HUES64 (cell line): ENCODE data around the gene MMP23B.
"Not testable (repeated sequence)": the region's sequence is repeated elsewhere in the genome, so short reads cannot be mapped to it uniquely, and the experiment has no call there.

Experiments
- H3K27ac ChIP-seq: 2 replicates; pipeline ENCODE4 v1.7.0; 2013; ENCODE audit warnings: low read depth, low read length, inconsistent platforms
- H3K27me3 ChIP-seq: 2 replicates; pipeline ENCODE4 v1.6.1; 2013; ENCODE audit warnings: mild to moderate bottlenecking, low read length; ENCODE audit not compliant: insufficient read depth
- H3K36me3 ChIP-seq: 2 replicates; pipeline ENCODE4 v1.6.1; 2013; ENCODE audit warnings: mild to moderate bottlenecking, low read length; ENCODE audit not compliant: insufficient read depth
- H3K4me1 ChIP-seq: 2 replicates; pipeline ENCODE4 v1.6.1; 2013; ENCODE audit warnings: mild to moderate bottlenecking, low read length, moderate library complexity; ENCODE audit not compliant: insufficient read depth
- H3K4me3 ChIP-seq: 2 replicates; pipeline ENCODE4 v1.5.1; 2013; ENCODE audit warnings: mild to moderate bottlenecking, low read length, moderate library complexity
- H3K9ac ChIP-seq: 2 replicates; pipeline ENCODE4 v1.6.1; 2013; ENCODE audit warnings: mild to moderate bottlenecking, low read depth, low read length
- H3K9me3 ChIP-seq: 2 replicates; pipeline ENCODE4 v1.6.1; 2013; ENCODE audit warnings: low read depth, low read length; ENCODE audit not compliant: insufficient read depth
- WGBS: fragments of 150-250, 120-280 bp; methylation state at CpG from one replicate; pipeline ENCODE4 v1.1.7; 2013; ENCODE audit warnings: missing lambda C conversion rate; 5-methylcytosine and 5-hydroxymethylcytosine counted together

The MMP23B gene

GRCh38 chr1:1664318-1664717 is 32.3 kb downstream of the MMP23B start:
- not testable (repeated sequence) for H3K27ac ChIP-seq, H3K4me3 ChIP-seq, H3K4me1 ChIP-seq, H3K9me3 ChIP-seq, H3K27me3 ChIP-seq, H3K9ac ChIP-seq
- WGBS: 71% methylated on average over 4 of the region's 11 CpGs
- peaks cover 30% of the 10 kb centered on the region for H3K36me3 ChIP-seq

GRCh38 chr1:1664941-1665814 is 33.2 kb downstream of the MMP23B start:
- Histone ChIP-seq H3K36me3 (peaks cover 38% of the 10 kb centered on the region), H3K27ac (no peak overlapping the region), H3K9me3 (no peaks in the 10 kb centered on the region), H3K27me3 (no peaks in the 10 kb centered on the region), H3K4me3 (no peak overlapping the region), H3K4me1 (no peaks in the 10 kb centered on the region), H3K9ac (no peak overlapping the region)
- WGBS: 94% methylated on average over 26 of the region's 27 CpGs

GRCh38 chr1:1665815-1666251 is 33.9 kb downstream of the MMP23B start:
- Histone ChIP-seq H3K4me1 (no peaks in the 10 kb centered on the region), H3K27me3 (no peaks in the 10 kb centered on the region), H3K4me3 (no peak overlapping the region), H3K9ac (no peak overlapping the region), H3K9me3 (no peaks in the 10 kb centered on the region), H3K36me3 (peaks cover 42% of the 10 kb centered on the region), H3K27ac (no peak overlapping the region)
- WGBS: 94% methylated on average over 25 of the region's 25 CpGs

- H3K27ac ChIP-seq: no peak overlapping the region
- no peaks in the 10 kb centered on the region for H3K27me3 ChIP-seq
- H3K9me3 ChIP-seq: no peaks in the 10 kb centered on the region
- no peak overlapping the region for H3K4me3 ChIP-seq
- no peak overlapping the region for H3K9ac ChIP-seq
- 97% methylated on average over 15 of the region's 15 CpGs for WGBS
- H3K4me1 ChIP-seq: no peaks in the 10 kb centered on the region
- peaks cover 49% of the 10 kb centered on the region for H3K36me3 ChIP-seq
These were observed 34.6 kb downstream of the MMP23B start for GRCh38 chr1:1666526-1666925.

GRCh38 chr1:1669468-1670440 is 37.8 kb downstream of the MMP23B start:
- no peaks in the 10 kb centered on the region for H3K9me3 ChIP-seq
- H3K27me3 ChIP-seq: no peaks in the 10 kb centered on the region
- no peak overlapping the region for H3K9ac ChIP-seq
- peaks cover 59% of the 10 kb centered on the region for H3K36me3 ChIP-seq
- H3K4me1 ChIP-seq: no peaks in the 10 kb centered on the region
- no peak overlapping the region for H3K4me3 ChIP-seq
- WGBS: 93% methylated on average over 43 of the region's 43 CpGs
- no peak overlapping the region for H3K27ac ChIP-seq

GRCh38 chr1:1670866-1671265 is 38.9 kb downstream of the MMP23B start:
- 96% methylated on average over 24 of the region's 24 CpGs for WGBS

GRCh38 chr1:1671365-1672119 is 39.6 kb downstream of the MMP23B start:
- H3K36me3 ChIP-seq: peaks cover 42% of the 10 kb centered on the region
- no peak overlapping the region for H3K27ac ChIP-seq
- no peaks in the 10 kb centered on the region for H3K4me1 ChIP-seq
- H3K27me3 ChIP-seq: no peaks in the 10 kb centered on the region
- 94% methylated on average over 27 of the region's 27 CpGs for WGBS
- no peaks in the 10 kb centered on the region for H3K9me3 ChIP-seq
- no peak overlapping the region for H3K9ac ChIP-seq
- no peak overlapping the region for H3K4me3 ChIP-seq

More at GRCh38 chr1:1670866-1671265, 38.9 kb downstream of the MMP23B start:
- Histone ChIP-seq H3K27ac (no peak overlapping the region), H3K4me1 (no peaks in the 10 kb centered on the region), H3K36me3 (peaks cover 49% of the 10 kb centered on the region), H3K27me3 (no peaks in the 10 kb centered on the region), H3K4me3 (no peak overlapping the region), H3K9me3 (no peaks in the 10 kb centered on the region), H3K9ac (no peak overlapping the region)

GRCh38 chr1:1672181-1672965 is 40.4 kb downstream of the MMP23B start:
- Histone ChIP-seq H3K36me3 (peaks cover 41% of the 10 kb centered on the region), H3K4me1 (no peaks in the 10 kb centered on the region), H3K9me3 (no peaks in the 10 kb centered on the region), H3K9ac (no peak overlapping the region), H3K27me3 (no peaks in the 10 kb centered on the region), H3K27ac (no peak overlapping the region), H3K4me3 (no peak overlapping the region)
- WGBS: 96% methylated on average over 25 of the region's 25 CpGs

- not testable (repeated sequence) for H3K27me3 ChIP-seq, H3K9me3 ChIP-seq, H3K4me1 ChIP-seq, H3K4me3 ChIP-seq, H3K27ac ChIP-seq, H3K9ac ChIP-seq
- H3K36me3 ChIP-seq: peaks cover 24% of the 10 kb centered on the region
- WGBS: 87% methylated on average over 15 of the region's 21 CpGs
These were observed 42.8 kb downstream of the MMP23B start for GRCh38 chr1:1674806-1675205.

- H3K27me3 ChIP-seq, H3K4me3 ChIP-seq, H3K4me1 ChIP-seq, H3K9me3 ChIP-seq, H3K27ac ChIP-seq, H3K9ac ChIP-seq: not testable (repeated sequence)
- WGBS: 100% methylated on average over 10 of the region's 18 CpGs
- H3K36me3 ChIP-seq: peaks cover 21% of the 10 kb centered on the region
These were observed 43.2 kb downstream of the MMP23B start for GRCh38 chr1:1675218-1675617.
